Liver (tissue), 9 donors: ENCODE results near the gene SUPT5H. TPM values are rescaled to one million over a fixed set of nuclear protein-coding genes. Genes with fewer than 3 reads are reported as not detected.

ENCODE experiments used
- DNase-seq: peaks from one replicate; pipeline ENCODE4 v3.0.0-alpha.2; 2017; ENCODE audit warnings: low spot score
- H3K27ac ChIP-seq, 2 donors: one replicate each; pipeline ENCODE4 v1.7.0; 2013; ENCODE audit warnings: inconsistent platforms in 2 of 2, low read length in 2 of 2, control low read depth in 1 of 2, low read depth in 1 of 2, mild to moderate bottlenecking in 1 of 2
- H3K27me3 ChIP-seq, 4 donors: one replicate each; pipeline versions ENCODE4 v1.6.1 to v1.7.0; 2013; ENCODE audit warnings: low read length in 3 of 4, inconsistent platforms in 1 of 4, mild to moderate bottlenecking in 1 of 4, moderate library complexity in 1 of 4; ENCODE audit not compliant: control insufficient read depth in 4 of 4, insufficient read depth in 4 of 4
- H3K36me3 ChIP-seq, 4 donors: one replicate each; pipeline versions ENCODE4 v1.6.1 to v1.7.0; 2013; ENCODE audit warnings: low read length in 3 of 4, mild to moderate bottlenecking in 3 of 4, low read depth in 1 of 4, moderate library complexity in 1 of 4; ENCODE audit not compliant: control insufficient read depth in 4 of 4, insufficient read depth in 3 of 4
- H3K4me1 ChIP-seq, 4 donors: one replicate each; pipeline versions ENCODE4 v1.6.1 to v1.7.0; 2013; ENCODE audit warnings: low read length in 3 of 4, mild to moderate bottlenecking in 3 of 4, moderate library complexity in 1 of 4; ENCODE audit not compliant: control insufficient read depth in 4 of 4, insufficient read depth in 4 of 4
- H3K4me3 ChIP-seq, 3 donors: one replicate each; pipeline versions ENCODE4 v1.6.1 to v1.7.0; 2013; ENCODE audit warnings: low read length in 3 of 3, control low read depth in 1 of 3, low read depth in 1 of 3, mild to moderate bottlenecking in 1 of 3
- H3K9ac ChIP-seq, 2 donors: one replicate each; pipeline ENCODE4 v1.7.0; 2013; ENCODE audit warnings: low read length in 2 of 2, mild to moderate bottlenecking in 2 of 2, moderate library complexity in 2 of 2, control low read depth in 1 of 2, low read depth in 1 of 2
- H3K9me3 ChIP-seq, 4 donors: one replicate each; pipeline versions ENCODE4 v1.6.1 to v1.7.0; 2013; ENCODE audit warnings: low read length in 3 of 4; ENCODE audit not compliant: control insufficient read depth in 4 of 4
- EGR1 ChIP-seq, 2 donors: IDR thresholded peaks; 2 replicates each; pipeline ENCODE4 v1.6.1; 2016 to 2018; ENCODE audit warnings: antibody characterized with exemption in 2 of 2, low read depth in 2 of 2
- FOXA1 ChIP-seq: IDR thresholded peaks from 2 replicates; pipeline ENCODE4 v1.6.1; 2016; ENCODE audit warnings: antibody characterized with exemption
- FOXA2 ChIP-seq: IDR thresholded peaks from 2 replicates; pipeline ENCODE4 v1.6.1; 2016; ENCODE audit warnings: antibody characterized with exemption
- GABPA ChIP-seq, 2 donors: IDR thresholded peaks in 1 of 2; conservative IDR thresholded peaks in 1 of 2; 2 replicates each; pipeline ENCODE4 v1.6.1; 2016; ENCODE audit warnings: antibody characterized with exemption in 2 of 2, mild to moderate bottlenecking in 1 of 2, moderate library complexity in 1 of 2
- HNF4A ChIP-seq, 2 donors: conservative IDR thresholded peaks; 2 replicates each; pipeline ENCODE4 v1.6.1; 2016; ENCODE audit warnings: antibody characterized with exemption in 2 of 2, mild to moderate bottlenecking in 2 of 2
- HNF4G ChIP-seq: IDR thresholded peaks from 2 replicates; pipeline ENCODE4 v1.6.1; 2016; ENCODE audit warnings: antibody characterized with exemption
- JUND ChIP-seq, 2 donors: IDR thresholded peaks; 2 replicates each; pipeline ENCODE4 v1.6.1; 2016; ENCODE audit warnings: antibody characterized with exemption in 2 of 2
- NR2F2 ChIP-seq: IDR thresholded peaks from 2 replicates; pipeline ENCODE4 v1.6.1; 2016; ENCODE audit warnings: antibody characterized with exemption
- RAD21 ChIP-seq, 2 donors: IDR thresholded peaks; 2 replicates each; pipeline ENCODE4 v1.6.1; 2016; ENCODE audit warnings: antibody characterized with exemption in 2 of 2, mild to moderate bottlenecking in 2 of 2
- RXRA ChIP-seq, 2 donors: IDR thresholded peaks; 2 replicates each; pipeline ENCODE4 v1.6.1; 2017 to 2018; ENCODE audit warnings: antibody characterized with exemption in 2 of 2, mild to moderate bottlenecking in 1 of 2
- SP1 ChIP-seq: IDR thresholded peaks from 2 replicates; pipeline ENCODE4 v1.6.1; 2018; ENCODE audit warnings: antibody characterized with exemption, mild to moderate bottlenecking
- TAF1 ChIP-seq: conservative IDR thresholded peaks from 2 replicates; pipeline ENCODE4 v1.6.1; 2016; ENCODE audit warnings: antibody characterized with exemption, mild to moderate bottlenecking
- YY1 ChIP-seq: IDR thresholded peaks from 2 replicates; pipeline ENCODE4 v1.6.1; 2016; ENCODE audit warnings: antibody characterized with exemption, mild to moderate bottlenecking
- WGBS: extraction: QIAGEN DNeasy Blood & Tissue Kit; methylation state at CpG from one replicate; pipeline ENCODE4 v1.1.7; 2013; 5-methylcytosine and 5-hydroxymethylcytosine counted together
- polyA plus RNA-seq, 2 donors: library from polyadenylated mRNA; stranded (reverse) in 1 of 2; unstranded in 1 of 2; fragments of 200-250 nt in 1 of 2; fragments of >200 nt in 1 of 2; fragmentation: Nextera tagmentation in 1 of 2; extraction: Ambion mirVana in 1 of 2; gene quantifications; one replicate each; pipeline versions ENCODE4 v1.2.1 to v1.2.3, GENCODE V29; 2013 to 2015
- total RNA-seq, 2 donors: library from RNA; depleted of rRNA; stranded (reverse); fragments of >200 nt; gene quantifications; one replicate each; pipeline ENCODE4 v1.2.3, GENCODE V29; 2014
- TF ChIP-seq, protein P1 (sequence below): IDR thresholded peaks from 2 replicates; pipeline ENCODE4 v1.6.1; 2016; ENCODE audit warnings: antibody characterized with exemption
- TF ChIP-seq, protein P2 (sequence below): IDR thresholded peaks from 2 replicates; pipeline ENCODE4 v1.6.1; 2016; ENCODE audit warnings: antibody characterized with exemption, mild to moderate bottlenecking
- TF ChIP-seq, protein P3 (sequence below): IDR thresholded peaks from 2 replicates; pipeline ENCODE4 v1.6.1; 2016; ENCODE audit warnings: antibody characterized with exemption
- TF ChIP-seq, protein P4 (sequence below): IDR thresholded peaks from 2 replicates; pipeline ENCODE4 v1.6.1; 2016; ENCODE audit warnings: antibody characterized with exemption
- TF ChIP-seq, protein P5 (sequence below): fragments of 150-350 bp; IDR thresholded peaks from 2 replicates; pipeline ENCODE4 v1.5.1; 2017; ENCODE audit warnings: improper control_type of control experiment, low read depth, low read length; ENCODE audit not compliant: missing input control
- donor health status: healthy.
- donor health status: healthy.
- donor health status: healthy.
- donor health status: healthy.
- donor health status: healthy.

The SUPT5H gene
- total and polyA plus RNA-seq, 4 donors = 19.3 to 52.5 (median 45.2) TPM

DNA sequence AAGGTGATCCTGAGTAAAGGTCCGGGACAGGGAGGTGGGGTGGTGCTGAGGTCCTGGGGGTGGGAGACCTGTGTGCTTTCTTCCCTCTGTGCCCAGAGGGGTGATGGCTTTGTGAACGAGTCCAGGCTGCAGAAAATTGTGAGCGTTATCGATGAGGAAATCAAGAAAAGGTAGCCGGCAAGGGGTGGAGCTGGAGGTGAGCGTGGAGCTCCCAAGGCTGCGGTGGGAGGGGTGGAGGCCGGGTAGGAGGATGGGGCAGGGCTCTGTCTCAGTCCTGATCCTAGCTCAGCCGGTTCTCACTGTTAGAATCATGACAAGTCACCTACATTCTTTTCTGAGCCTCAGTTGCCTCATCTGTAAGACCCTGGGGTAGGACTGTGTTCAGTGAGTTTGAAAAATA lies 73.6 kb downstream of the SUPT5H start:
- H3K4me1 ChIP-seq = peaks cover 5 to 12% (median 7%) of the 10 kb centered on the region in 4 donors
- H3K27ac ChIP-seq = no peak overlapping the region
- H3K9ac ChIP-seq = no peak overlapping the region
- WGBS = 71% methylated on average over 9 of the region's 9 CpGs
- DNase-seq = no peak
- H3K36me3 ChIP-seq = no peaks in the 10 kb centered on the region
- TF ChIP-seq, protein P1, sequence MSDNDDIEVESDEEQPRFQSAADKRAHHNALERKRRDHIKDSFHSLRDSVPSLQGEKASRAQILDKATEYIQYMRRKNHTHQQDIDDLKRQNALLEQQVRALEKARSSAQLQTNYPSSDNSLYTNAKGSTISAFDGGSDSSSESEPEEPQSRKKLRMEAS = no peak
- TF ChIP-seq, protein P2, sequence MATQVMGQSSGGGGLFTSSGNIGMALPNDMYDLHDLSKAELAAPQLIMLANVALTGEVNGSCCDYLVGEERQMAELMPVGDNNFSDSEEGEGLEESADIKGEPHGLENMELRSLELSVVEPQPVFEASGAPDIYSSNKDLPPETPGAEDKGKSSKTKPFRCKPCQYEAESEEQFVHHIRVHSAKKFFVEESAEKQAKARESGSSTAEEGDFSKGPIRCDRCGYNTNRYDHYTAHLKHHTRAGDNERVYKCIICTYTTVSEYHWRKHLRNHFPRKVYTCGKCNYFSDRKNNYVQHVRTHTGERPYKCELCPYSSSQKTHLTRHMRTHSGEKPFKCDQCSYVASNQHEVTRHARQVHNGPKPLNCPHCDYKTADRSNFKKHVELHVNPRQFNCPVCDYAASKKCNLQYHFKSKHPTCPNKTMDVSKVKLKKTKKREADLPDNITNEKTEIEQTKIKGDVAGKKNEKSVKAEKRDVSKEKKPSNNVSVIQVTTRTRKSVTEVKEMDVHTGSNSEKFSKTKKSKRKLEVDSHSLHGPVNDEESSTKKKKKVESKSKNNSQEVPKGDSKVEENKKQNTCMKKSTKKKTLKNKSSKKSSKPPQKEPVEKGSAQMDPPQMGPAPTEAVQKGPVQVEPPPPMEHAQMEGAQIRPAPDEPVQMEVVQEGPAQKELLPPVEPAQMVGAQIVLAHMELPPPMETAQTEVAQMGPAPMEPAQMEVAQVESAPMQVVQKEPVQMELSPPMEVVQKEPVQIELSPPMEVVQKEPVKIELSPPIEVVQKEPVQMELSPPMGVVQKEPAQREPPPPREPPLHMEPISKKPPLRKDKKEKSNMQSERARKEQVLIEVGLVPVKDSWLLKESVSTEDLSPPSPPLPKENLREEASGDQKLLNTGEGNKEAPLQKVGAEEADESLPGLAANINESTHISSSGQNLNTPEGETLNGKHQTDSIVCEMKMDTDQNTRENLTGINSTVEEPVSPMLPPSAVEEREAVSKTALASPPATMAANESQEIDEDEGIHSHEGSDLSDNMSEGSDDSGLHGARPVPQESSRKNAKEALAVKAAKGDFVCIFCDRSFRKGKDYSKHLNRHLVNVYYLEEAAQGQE = no peak
- TF ChIP-seq, protein P3, sequence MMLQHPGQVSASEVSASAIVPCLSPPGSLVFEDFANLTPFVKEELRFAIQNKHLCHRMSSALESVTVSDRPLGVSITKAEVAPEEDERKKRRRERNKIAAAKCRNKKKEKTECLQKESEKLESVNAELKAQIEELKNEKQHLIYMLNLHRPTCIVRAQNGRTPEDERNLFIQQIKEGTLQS = no peak
- no peak for TF ChIP-seq FOXA1
- TF ChIP-seq RAD21 (IDR thresholded peaks at IDR 0.05) = no peak
- no peak for TF ChIP-seq JUND (IDR thresholded peaks at IDR 0.05)
- TF ChIP-seq SP1 = no peak
- TF ChIP-seq FOXA2 = no peak
- H3K27me3 ChIP-seq = peaks cover 0 to 15% (median 9%) of the 10 kb centered on the region in 4 donors
- no peaks in the 10 kb centered on the region for H3K9me3 ChIP-seq
- no peak overlapping the region for H3K4me3 ChIP-seq

DNA sequence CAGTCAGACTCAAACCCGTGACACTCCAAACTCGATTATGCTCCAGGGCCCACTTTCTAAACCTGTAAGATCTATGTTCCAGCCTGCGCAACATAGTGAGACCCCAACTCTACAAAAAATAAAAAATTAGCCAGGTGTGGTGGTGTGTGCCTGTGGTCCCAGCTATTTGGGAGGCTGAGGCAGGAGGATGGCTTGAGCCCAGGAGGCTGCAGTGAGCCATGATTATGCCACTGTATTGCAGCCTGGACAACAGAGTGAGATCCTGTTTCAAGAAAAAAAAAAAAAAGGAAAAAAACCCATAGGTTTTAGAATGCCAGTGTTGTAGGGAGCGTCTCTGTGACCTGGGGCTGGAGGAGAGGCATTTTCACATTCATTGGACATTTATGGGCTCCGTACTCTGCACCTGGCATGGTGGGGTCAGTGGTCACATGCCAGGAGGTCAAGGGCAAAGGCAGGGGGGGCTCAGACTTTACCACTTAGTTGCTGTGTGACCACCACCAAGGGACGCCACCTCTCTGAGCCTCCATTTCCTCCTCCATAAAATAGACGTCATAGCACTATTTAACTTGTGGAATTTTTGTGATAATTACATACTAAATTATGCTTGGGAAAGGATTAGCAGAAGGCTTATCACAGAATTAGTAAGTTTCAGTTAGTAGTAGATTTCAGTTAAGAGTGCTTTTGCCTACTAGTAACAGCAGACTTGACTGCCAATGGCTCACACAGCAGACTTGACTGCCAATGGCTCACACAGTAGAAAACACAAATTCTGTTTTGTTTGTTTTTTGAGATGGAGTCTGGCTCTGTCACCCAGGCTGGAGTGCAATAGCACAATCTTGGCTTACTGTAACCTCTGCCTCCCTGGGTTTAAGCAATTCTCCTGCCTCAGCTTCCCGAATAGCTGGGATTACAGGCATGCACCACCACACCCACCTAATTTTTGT lies 75.4 kb downstream of the SUPT5H start:
- DNase-seq = no peak
- WGBS = 84% methylated on average over 8 of the region's 8 CpGs

More for the DNA sequence above, 75.4 kb downstream of the SUPT5H start:
- Histone ChIP-seq H3K4me3 (no peak overlapping the region), H3K27me3 (peaks cover 0 to 8% (median 3%) of the 10 kb centered on the region in 4 donors), H3K9me3 (no peaks in the 10 kb centered on the region), H3K36me3 (peaks cover 0 to 2% (median 0%) of the 10 kb centered on the region in 4 donors), H3K4me1 (peaks cover 0 to under 1% (median 0%) of the 10 kb centered on the region in 4 donors), H3K9ac (no peak overlapping the region), H3K27ac (no peak overlapping the region)
- TF ChIP-seq EGR1 (IDR thresholded peaks at IDR 0.05; ENCODE audit: low read depth in 2 of 2) = no peak
- no peak for TF ChIP-seq HNF4G
- TF ChIP-seq, protein P3 = no peak
- TF ChIP-seq, protein P4, sequence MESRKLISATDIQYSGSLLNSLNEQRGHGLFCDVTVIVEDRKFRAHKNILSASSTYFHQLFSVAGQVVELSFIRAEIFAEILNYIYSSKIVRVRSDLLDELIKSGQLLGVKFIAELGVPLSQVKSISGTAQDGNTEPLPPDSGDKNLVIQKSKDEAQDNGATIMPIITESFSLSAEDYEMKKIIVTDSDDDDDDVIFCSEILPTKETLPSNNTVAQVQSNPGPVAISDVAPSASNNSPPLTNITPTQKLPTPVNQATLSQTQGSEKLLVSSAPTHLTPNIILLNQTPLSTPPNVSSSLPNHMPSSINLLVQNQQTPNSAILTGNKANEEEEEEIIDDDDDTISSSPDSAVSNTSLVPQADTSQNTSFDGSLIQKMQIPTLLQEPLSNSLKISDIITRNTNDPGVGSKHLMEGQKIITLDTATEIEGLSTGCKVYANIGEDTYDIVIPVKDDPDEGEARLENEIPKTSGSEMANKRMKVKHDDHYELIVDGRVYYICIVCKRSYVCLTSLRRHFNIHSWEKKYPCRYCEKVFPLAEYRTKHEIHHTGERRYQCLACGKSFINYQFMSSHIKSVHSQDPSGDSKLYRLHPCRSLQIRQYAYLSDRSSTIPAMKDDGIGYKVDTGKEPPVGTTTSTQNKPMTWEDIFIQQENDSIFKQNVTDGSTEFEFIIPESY = no peak
- TF ChIP-seq, protein P5, sequence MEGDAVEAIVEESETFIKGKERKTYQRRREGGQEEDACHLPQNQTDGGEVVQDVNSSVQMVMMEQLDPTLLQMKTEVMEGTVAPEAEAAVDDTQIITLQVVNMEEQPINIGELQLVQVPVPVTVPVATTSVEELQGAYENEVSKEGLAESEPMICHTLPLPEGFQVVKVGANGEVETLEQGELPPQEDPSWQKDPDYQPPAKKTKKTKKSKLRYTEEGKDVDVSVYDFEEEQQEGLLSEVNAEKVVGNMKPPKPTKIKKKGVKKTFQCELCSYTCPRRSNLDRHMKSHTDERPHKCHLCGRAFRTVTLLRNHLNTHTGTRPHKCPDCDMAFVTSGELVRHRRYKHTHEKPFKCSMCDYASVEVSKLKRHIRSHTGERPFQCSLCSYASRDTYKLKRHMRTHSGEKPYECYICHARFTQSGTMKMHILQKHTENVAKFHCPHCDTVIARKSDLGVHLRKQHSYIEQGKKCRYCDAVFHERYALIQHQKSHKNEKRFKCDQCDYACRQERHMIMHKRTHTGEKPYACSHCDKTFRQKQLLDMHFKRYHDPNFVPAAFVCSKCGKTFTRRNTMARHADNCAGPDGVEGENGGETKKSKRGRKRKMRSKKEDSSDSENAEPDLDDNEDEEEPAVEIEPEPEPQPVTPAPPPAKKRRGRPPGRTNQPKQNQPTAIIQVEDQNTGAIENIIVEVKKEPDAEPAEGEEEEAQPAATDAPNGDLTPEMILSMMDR = no peak
- no peak for TF ChIP-seq YY1
- no peak for TF ChIP-seq FOXA1
- TF ChIP-seq NR2F2 = no peak
- TF ChIP-seq FOXA2 = no peak
- TF ChIP-seq TAF1 = no peak
- TF ChIP-seq, protein P1 = no peak
- TF ChIP-seq JUND (IDR thresholded peaks at IDR 0.05) = no peak
- TF ChIP-seq SP1 = no peak
- TF ChIP-seq, protein P2 = no peak
- no peak for TF ChIP-seq GABPA (IDR thresholded peaks at IDR 0.05 in 1 of 2, conservative IDR thresholded peaks at IDR 0.05 in 1 of 2)
- TF ChIP-seq RXRA (IDR thresholded peaks at IDR 0.05) = no peak
- TF ChIP-seq HNF4A (conservative IDR thresholded peaks at IDR 0.05) = no peak
